Activated naive CD4-positive, alpha-beta T cell treated with anti-CD3 and anti-CD28 coated beads, Interleukin-2, amount 10 ng/mL, durations not matched to agents 7 days and 5 days (primary cell): ENCODE results near the gene ZNF692.

Experiments
- CTCF ChIA-PET: fragments of 350-600 bp; sonication (Branson Sonifier 250); formaldehyde crosslinking; loops from one replicate; lab custom pipeline; 2021; ENCODE audit warnings: antibody characterized with exemption; lab: Charles Lee
- DNase-seq: peaks from one replicate; pipeline ENCODE4 v3.0.0-alpha.2; 2020
- H3K27ac Mint-ChIP-seq: one replicate; pipeline ENCODE4 v1.8.0; 2021; ENCODE audit warnings: mild to moderate bottlenecking, moderate library complexity, mixed read lengths
- H3K27me3 Mint-ChIP-seq: one replicate; pipeline ENCODE4 v1.8.0; 2021; ENCODE audit warnings: mild to moderate bottlenecking, mixed read lengths
- H3K36me3 Mint-ChIP-seq: one replicate; pipeline ENCODE4 v1.8.0; 2021; ENCODE audit warnings: mixed read lengths
- H3K4me1 Mint-ChIP-seq: one replicate; pipeline ENCODE4 v1.8.0; 2021; ENCODE audit warnings: mixed read lengths
- H3K4me3 Mint-ChIP-seq: one replicate; pipeline ENCODE4 v1.8.0; 2021; ENCODE audit warnings: mild to moderate bottlenecking, moderate library complexity, mixed read lengths
- H3K9me3 Mint-ChIP-seq: one replicate; pipeline ENCODE4 v1.8.0; 2021; ENCODE audit warnings: mixed read lengths

The ZNF692 gene

GRCh38 chr1:248862695-248862997, 3.8 kb upstream of the ZNF692 start:
- no peak for DNase-seq
- Mint-ChIP-seq H3K4me1 (peaks cover 47% of the 10 kb centered on the region), H3K27ac (peak overlapping the region; percentile 84), H3K9me3 (no peaks in the 10 kb centered on the region), H3K4me3 (peak overlapping the region; percentile 84), H3K27me3 (peaks cover 16% of the 10 kb centered on the region), H3K36me3 (no peaks in the 10 kb centered on the region)
- CTCF ChIA-PET: interaction anchor here (0.9 to 1.7 kb wide), 4 partner anchors 10 to 23 kb away, joined by 3 to 5 read pairs (median 3); no protein-coding TSS in a partner anchor

- H3K36me3 Mint-ChIP-seq: no peaks in the 10 kb centered on the region
- DNase-seq: no peak
- no peak overlapping the region for H3K27ac Mint-ChIP-seq
- peaks cover 55% of the 10 kb centered on the region for H3K4me1 Mint-ChIP-seq
- no peak overlapping the region for H3K4me3 Mint-ChIP-seq
- H3K9me3 Mint-ChIP-seq: no peaks in the 10 kb centered on the region
- H3K27me3 Mint-ChIP-seq: peaks cover 16% of the 10 kb centered on the region
- CTCF ChIA-PET: interaction anchor here (1.2 to 1.7 kb wide), 3 partner anchors 14 to 22 kb away, joined by 3 to 5 read pairs (median 3); no protein-coding TSS in a partner anchor
Measured at GRCh38 chr1:248861616-248862015, 2.7 kb upstream of the ZNF692 start.

GRCh38 chr1:248860007-248860406, 1.1 kb upstream of the ZNF692 start:
- Mint-ChIP-seq H3K36me3 (peaks cover 7% of the 10 kb centered on the region), H3K27me3 (peaks cover 9% of the 10 kb centered on the region), H3K9me3 (no peaks in the 10 kb centered on the region), H3K4me3 (peak overlapping the region; percentile 89), H3K27ac (peak overlapping the region; percentile 94), H3K4me1 (peaks cover 64% of the 10 kb centered on the region)
- DNase-seq: no peak
- CTCF ChIA-PET: interaction anchor here (2.9 kb wide), 1 partner anchor 18 kb away, joined by 19 read pairs; no protein-coding TSS in a partner anchor

- H3K4me1 Mint-ChIP-seq: peaks cover 52% of the 10 kb centered on the region
- no peaks in the 10 kb centered on the region for H3K9me3 Mint-ChIP-seq
- H3K27ac Mint-ChIP-seq: peak overlapping the region; percentile 94
- H3K36me3 Mint-ChIP-seq: peaks cover 16% of the 10 kb centered on the region
- H3K4me3 Mint-ChIP-seq: peak overlapping the region; percentile 89
- peak; percentile 53 for DNase-seq
- CTCF ChIA-PET: interaction anchor here (0.8 to 2.9 kb wide), 11 partner anchors 8 to 68 kb away, joined by 3 to 19 read pairs (median 4); partner anchors contain the start of genes SH3BP5L and ZNF672
- H3K27me3 Mint-ChIP-seq: peaks cover 5% of the 10 kb centered on the region
Measured at GRCh38 chr1:248858096-248858890, 592 bp downstream of the ZNF692 start.

GRCh38 chr1:248857749-248858095, 1.2 kb downstream of the ZNF692 start:
- no peak for DNase-seq
- peaks cover 16% of the 10 kb centered on the region for H3K36me3 Mint-ChIP-seq
- H3K4me1 Mint-ChIP-seq: peaks cover 48% of the 10 kb centered on the region
- H3K27me3 Mint-ChIP-seq: peaks cover 3% of the 10 kb centered on the region
- no peaks in the 10 kb centered on the region for H3K9me3 Mint-ChIP-seq
- peak overlapping the region; percentile 94 for H3K27ac Mint-ChIP-seq
- peak overlapping the region; percentile 89 for H3K4me3 Mint-ChIP-seq
- CTCF ChIA-PET: interaction anchor here (0.8 to 2.9 kb wide), 8 partner anchors 8 to 69 kb away, joined by 3 to 19 read pairs (median 6); partner anchors contain the start of genes SH3BP5L and ZNF672

GRCh38 chr1:248857201-248857600, 1.7 kb downstream of the ZNF692 start:
- Mint-ChIP-seq H3K9me3 (no peaks in the 10 kb centered on the region), H3K27ac (peak overlapping the region; percentile 94), H3K36me3 (peaks cover 16% of the 10 kb centered on the region), H3K4me3 (peak overlapping the region; percentile 89), H3K27me3 (no peaks in the 10 kb centered on the region), H3K4me1 (peaks cover 43% of the 10 kb centered on the region)
- no peak for DNase-seq
- CTCF ChIA-PET: interaction anchor here (1.4 to 2.7 kb wide), 2 partner anchors 51 to 69 kb away, joined by 4 to 8 read pairs; no protein-coding TSS in a partner anchor

- DNase-seq: no peak
- CTCF ChIA-PET: interaction anchor here (1.4 to 2.7 kb wide), 3 partner anchors 14 to 70 kb away, joined by 4 to 8 read pairs (median 5); no protein-coding TSS in a partner anchor
- H3K4me1 Mint-ChIP-seq: peaks cover 36% of the 10 kb centered on the region
- H3K4me3 Mint-ChIP-seq: no peak overlapping the region
- H3K27me3 Mint-ChIP-seq: no peaks in the 10 kb centered on the region
- no peaks in the 10 kb centered on the region for H3K9me3 Mint-ChIP-seq
- H3K27ac Mint-ChIP-seq: peak overlapping the region; percentile 31
- peaks cover 16% of the 10 kb centered on the region for H3K36me3 Mint-ChIP-seq
Measured at GRCh38 chr1:248856176-248856575, 2.7 kb downstream of the ZNF692 start.

GRCh38 chr1:248855580-248855979, 3.3 kb downstream of the ZNF692 start:
- DNase-seq: no peak
- Mint-ChIP-seq H3K27me3 (no peaks in the 10 kb centered on the region), H3K9me3 (no peaks in the 10 kb centered on the region), H3K4me3 (no peak overlapping the region), H3K27ac (no peak overlapping the region), H3K36me3 (peaks cover 16% of the 10 kb centered on the region), H3K4me1 (peaks cover 36% of the 10 kb centered on the region)
- CTCF ChIA-PET: interaction anchor here (1.4 to 2.1 kb wide), 2 partner anchors 14 to 53 kb away, joined by 4 to 5 read pairs; no protein-coding TSS in a partner anchor

- Mint-ChIP-seq H3K4me1 (peaks cover 22% of the 10 kb centered on the region), H3K36me3 (peaks cover 19% of the 10 kb centered on the region), H3K27ac (no peak overlapping the region), H3K4me3 (no peak overlapping the region), H3K9me3 (no peaks in the 10 kb centered on the region), H3K27me3 (no peaks in the 10 kb centered on the region)
- DNase-seq: peak; percentile 32
- CTCF ChIA-PET: no interaction called here
Measured at GRCh38 chr1:248853663-248854375, 5.1 kb downstream of the ZNF692 start.

GRCh38 chr1:248852481-248853405, 6.1 kb downstream of the ZNF692 start:
- H3K9me3 Mint-ChIP-seq: no peaks in the 10 kb centered on the region
- no peak overlapping the region for H3K27ac Mint-ChIP-seq
- H3K27me3 Mint-ChIP-seq: no peaks in the 10 kb centered on the region
- no peak for DNase-seq
- no peak overlapping the region for H3K4me3 Mint-ChIP-seq
- peaks cover 18% of the 10 kb centered on the region for H3K4me1 Mint-ChIP-seq
- CTCF ChIA-PET: interaction anchor here (1.3 kb wide), 1 partner anchor 14 kb away, joined by 3 read pairs; no protein-coding TSS in a partner anchor
- H3K36me3 Mint-ChIP-seq: peaks cover 23% of the 10 kb centered on the region

GRCh38 chr1:248851390-248851789, 7.5 kb downstream of the ZNF692 start:
- Mint-ChIP-seq H3K27ac (no peak overlapping the region), H3K27me3 (no peaks in the 10 kb centered on the region), H3K9me3 (no peaks in the 10 kb centered on the region), H3K4me1 (peaks cover 7% of the 10 kb centered on the region), H3K36me3 (peaks cover 31% of the 10 kb centered on the region), H3K4me3 (no peak overlapping the region)
- CTCF ChIA-PET: no interaction called here
- no peak for DNase-seq

- Mint-ChIP-seq H3K9me3 (no peaks in the 10 kb centered on the region), H3K27me3 (no peaks in the 10 kb centered on the region), H3K27ac (no peak overlapping the region), H3K4me1 (peaks cover under 1% of the 10 kb centered on the region), H3K4me3 (no peak overlapping the region), H3K36me3 (peaks cover 28% of the 10 kb centered on the region)
- no peak for DNase-seq
- CTCF ChIA-PET: interaction anchor here (1.0 kb wide), 1 partner anchor 8 kb away, joined by 3 read pairs; the partner anchor contains the start of gene ZNF692
Measured at GRCh38 chr1:248850536-248851251, 8.2 kb downstream of the ZNF692 start.

GRCh38 chr1:248850124-248850523, 8.8 kb downstream of the ZNF692 start:
- Mint-ChIP-seq H3K9me3 (no peaks in the 10 kb centered on the region), H3K4me1 (no peaks in the 10 kb centered on the region), H3K36me3 (peaks cover 26% of the 10 kb centered on the region), H3K27me3 (no peaks in the 10 kb centered on the region), H3K27ac (no peak overlapping the region), H3K4me3 (no peak overlapping the region)
- no peak for DNase-seq
- CTCF ChIA-PET: interaction anchor here (1.0 kb wide), 1 partner anchor 8 kb away, joined by 3 read pairs; the partner anchor contains the start of gene ZNF692
